Measurements from ENCODE around the gene SERPINI1.

- TF ChIP-seq EZH2 (IDR thresholded peaks at IDR 0.05; ENCODE audit: insufficient read depth, poor library complexity, severe bottlenecking), result no peak
- TF ChIP-seq EZH2phosphoT487 (IDR thresholded peaks at IDR 0.05; ENCODE audit: insufficient read depth, low read depth), result no peak
These were observed 79.0 kb downstream of the SERPINI1 start for GRCh38 chr3:167814441-167814951.

Data from GM23248 (cell line).